Stromal cell of bone marrow (primary cell): ENCODE results near the gene MED17.

Source experiments
- DNase-seq: peaks from one replicate; pipeline ENCODE4 v3.0.0-alpha.2; 2012; ENCODE audit warnings: low read depth

The MED17 gene

DNA sequence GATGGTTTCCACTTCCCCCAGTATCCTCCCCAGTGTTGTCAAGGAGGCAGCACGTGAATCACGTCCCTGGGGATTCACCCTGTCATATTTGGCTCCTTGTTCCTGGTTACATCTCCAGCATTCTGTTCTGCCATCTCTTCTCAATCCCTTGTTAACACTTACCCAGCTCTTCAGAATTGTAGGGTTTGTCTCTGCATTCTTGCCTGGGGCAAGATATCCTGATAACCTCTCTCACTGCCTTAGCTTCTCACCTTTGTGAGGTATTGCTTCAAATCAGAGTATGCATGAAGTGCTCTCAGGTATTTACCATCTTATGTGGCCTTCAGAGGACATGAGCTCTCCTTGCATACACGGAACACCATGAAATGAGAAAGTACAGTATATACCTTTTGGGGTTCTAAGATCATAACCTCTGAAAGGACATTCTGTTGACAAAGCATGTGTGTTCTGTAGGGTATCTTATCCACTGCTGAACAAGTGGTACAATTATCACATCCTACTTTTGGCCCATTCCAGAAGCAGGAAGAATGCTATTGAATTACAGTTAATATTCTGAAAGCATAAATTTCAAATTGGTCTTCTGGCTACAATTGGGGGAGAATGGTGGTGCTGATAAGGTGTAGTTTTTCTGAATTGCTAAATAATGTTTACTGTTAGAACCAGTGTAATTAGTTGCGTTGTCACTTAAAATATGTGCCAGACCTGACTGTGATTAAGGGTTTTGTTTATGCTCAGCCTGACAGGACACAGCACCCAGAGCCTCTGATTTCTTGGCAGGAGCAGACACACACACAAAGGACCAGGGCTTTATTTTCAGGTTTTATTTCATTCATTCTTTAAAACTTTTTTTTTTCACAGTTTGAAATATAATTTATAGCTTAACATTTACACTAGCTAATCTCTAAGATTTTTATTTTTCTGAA is 33.6 kb downstream of the MED17 start:
- DNase-seq: no peak

- no peak for DNase-seq
These were observed 36.0 kb downstream of the MED17 start for GRCh38 chr11:93819966-93820695.

GRCh38 chr11:93820847-93821246 is 36.8 kb downstream of the MED17 start:
- DNase-seq: no peak

GRCh38 chr11:93821617-93822016 is 37.5 kb downstream of the MED17 start:
- DNase-seq: no peak

DNA sequence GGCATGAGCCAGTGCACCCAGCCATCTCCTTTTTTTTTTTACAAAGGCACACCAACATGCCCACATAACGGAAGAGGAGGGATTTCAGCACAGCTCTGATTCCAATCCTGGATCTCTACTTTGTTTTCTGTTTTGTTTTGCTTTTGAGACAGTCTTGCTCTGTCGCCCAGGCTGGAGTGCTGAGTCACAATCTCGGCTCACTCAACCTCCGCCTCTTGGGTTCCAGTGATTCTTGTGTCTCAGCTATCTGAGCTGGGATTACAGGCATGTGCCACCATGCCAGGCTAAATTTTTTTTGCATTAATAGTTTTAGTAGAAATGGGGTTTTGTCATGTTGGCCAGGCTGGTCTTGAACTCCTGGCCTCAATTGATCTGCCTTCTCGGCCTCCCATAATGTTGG is 38.3 kb downstream of the MED17 start:
- DNase-seq: no peak

- DNase-seq: no peak
These were observed 39.1 kb downstream of the MED17 start for GRCh38 chr11:93823210-93823609.

- no peak for DNase-seq
These were observed 43.3 kb downstream of the MED17 start for GRCh38 chr11:93827363-93827762.

DNA sequence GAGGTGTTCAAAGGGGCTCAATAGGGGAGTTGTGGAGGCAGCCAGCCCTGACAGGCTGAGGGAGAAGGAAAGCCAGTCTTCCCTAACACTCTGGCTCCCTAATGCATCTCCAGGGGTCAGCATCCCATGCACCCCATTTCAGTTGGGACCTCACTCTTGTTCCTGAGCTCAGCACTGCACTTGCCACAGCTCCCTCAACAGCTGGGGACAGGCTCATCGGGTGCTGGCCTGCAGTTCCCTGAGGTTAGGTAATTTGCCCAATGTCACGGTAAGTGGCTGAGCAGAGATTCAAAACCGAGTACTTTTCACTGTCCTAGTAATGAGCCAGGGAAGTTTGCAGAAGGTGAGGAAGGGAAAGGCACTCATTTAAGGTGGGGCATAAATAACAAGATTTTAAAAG is 45.5 kb downstream of the MED17 start:
- no peak for DNase-seq

- DNase-seq: no peak
These were observed 47.5 kb downstream of the MED17 start for GRCh38 chr11:93831343-93832127.

DNA sequence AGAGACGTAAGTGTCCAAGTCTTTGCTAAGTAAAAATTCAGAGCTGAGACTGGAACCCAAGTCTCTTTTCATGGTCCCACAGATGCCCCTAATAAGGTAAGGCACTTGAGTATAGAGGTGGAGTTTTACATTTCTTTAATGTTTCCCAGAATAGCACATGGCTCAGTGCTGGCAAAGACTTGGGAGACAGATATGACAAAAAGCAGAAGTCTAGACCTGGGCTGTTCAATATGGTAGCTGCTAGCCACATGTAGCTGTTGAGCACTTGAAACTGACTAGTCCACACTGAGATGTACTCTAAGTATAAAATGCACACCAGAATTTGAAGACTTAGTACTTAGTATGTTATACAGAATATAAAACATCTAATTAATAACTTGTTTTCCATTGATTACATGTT is 48.7 kb downstream of the MED17 start:
- no peak for DNase-seq

DNA sequence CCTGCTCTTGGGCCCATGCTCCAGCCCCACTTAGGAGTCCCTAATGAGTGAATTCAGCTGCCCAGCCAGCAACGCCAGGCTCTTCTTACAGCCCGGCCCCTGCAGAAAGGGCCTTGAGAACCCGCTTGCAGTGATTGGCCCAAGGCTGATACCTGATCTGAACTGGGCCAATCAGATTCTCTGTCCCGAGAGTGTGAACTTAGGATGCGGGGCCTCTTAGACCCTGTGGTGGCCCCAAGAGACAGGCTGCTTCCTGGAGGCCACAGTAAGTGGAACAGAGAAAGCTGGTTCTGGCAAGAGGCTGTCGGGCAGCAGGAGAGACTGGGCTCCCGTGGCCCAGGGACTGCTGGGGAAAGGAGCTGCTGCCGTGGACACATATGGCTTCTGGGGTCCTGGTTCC is 54.9 kb downstream of the MED17 start:
- DNase-seq: no peak

GRCh38 chr11:93840180-93840579 is 56.1 kb downstream of the MED17 start:
- no peak for DNase-seq

DNA sequence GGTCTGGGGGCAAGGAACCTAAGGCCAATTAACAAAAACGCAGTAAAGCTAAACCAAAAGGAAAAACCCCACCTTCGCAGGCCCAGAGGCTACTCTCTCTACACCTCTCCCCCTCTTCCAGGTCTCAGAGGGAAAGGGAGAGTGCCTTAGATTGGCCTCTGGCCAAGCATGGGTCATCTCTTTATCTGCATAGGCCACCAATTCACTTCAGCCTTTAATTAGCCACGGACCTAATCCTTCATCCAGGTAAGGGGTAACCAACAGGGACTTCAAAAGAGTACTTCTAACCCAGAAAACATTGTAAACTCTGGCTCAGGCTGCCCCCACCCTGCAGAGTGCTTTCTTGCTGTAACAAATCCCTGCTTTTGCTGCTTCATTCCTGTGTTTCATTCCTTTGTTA is 56.9 kb downstream of the MED17 start:
- no peak for DNase-seq

- no peak for DNase-seq
These were observed 57.4 kb downstream of the MED17 start for GRCh38 chr11:93841446-93841845.

DNA sequence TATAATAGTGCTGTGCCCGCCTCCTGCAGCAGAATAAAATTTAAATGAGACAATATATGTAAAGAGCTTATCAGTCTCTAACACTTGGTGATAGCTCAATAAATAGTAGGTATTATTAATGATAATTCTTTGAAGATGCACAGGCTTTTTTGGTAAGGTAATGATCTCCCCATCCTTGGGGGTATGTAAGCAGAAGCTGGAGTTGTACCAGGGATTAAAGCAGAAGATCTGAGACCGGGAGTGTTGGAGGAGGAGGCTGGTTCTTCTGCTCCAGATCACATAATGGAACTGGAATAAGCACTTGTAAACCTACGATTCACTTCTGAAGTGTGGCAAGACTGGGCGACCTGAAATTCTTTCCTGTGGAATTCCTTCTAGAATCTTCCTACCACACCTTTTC is 58.0 kb downstream of the MED17 start:
- no peak for DNase-seq

DNA sequence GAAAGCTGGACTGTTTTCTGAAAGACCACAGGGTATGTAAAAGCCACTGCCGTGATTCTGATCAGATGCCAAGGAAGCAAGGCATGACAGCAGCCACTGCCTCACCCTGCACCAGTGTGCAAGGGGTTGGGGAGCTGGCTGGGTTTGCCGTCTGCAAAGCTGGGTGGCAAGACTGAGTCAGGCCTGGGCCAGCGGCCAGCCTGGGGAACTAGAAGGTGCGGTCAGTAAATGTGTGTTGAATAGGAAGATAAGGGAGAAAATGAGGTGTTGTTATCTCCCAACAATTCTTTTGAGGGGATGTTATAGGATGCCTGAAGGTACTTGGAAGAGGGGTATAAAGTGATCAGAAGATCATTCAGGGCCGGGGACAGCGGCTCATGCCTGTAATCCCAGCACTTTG is 58.4 kb downstream of the MED17 start:
- DNase-seq: peak; percentile 45

GRCh38 chr11:93843906-93844305 is 59.8 kb downstream of the MED17 start:
- no peak for DNase-seq

DNA sequence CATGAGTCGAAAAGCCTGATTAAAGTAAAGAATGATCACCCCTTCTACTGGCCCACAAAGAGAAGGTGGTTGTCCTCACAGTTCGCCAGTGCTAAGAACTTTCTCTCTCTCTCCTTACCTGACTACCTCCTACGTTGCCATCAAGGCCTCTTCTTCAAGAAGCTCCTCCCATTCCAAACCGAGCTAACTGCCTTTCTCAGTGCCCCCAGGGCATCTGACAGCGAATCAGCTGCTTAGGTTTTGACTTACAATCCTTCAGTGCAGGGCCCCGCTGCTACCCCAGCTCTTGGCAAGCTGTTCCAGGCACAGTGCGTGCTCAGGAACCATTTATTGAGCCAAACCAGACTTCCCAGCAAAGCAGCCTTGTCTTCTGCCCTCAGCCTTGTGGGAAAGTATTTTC is 60.5 kb downstream of the MED17 start:
- DNase-seq: no peak

DNA sequence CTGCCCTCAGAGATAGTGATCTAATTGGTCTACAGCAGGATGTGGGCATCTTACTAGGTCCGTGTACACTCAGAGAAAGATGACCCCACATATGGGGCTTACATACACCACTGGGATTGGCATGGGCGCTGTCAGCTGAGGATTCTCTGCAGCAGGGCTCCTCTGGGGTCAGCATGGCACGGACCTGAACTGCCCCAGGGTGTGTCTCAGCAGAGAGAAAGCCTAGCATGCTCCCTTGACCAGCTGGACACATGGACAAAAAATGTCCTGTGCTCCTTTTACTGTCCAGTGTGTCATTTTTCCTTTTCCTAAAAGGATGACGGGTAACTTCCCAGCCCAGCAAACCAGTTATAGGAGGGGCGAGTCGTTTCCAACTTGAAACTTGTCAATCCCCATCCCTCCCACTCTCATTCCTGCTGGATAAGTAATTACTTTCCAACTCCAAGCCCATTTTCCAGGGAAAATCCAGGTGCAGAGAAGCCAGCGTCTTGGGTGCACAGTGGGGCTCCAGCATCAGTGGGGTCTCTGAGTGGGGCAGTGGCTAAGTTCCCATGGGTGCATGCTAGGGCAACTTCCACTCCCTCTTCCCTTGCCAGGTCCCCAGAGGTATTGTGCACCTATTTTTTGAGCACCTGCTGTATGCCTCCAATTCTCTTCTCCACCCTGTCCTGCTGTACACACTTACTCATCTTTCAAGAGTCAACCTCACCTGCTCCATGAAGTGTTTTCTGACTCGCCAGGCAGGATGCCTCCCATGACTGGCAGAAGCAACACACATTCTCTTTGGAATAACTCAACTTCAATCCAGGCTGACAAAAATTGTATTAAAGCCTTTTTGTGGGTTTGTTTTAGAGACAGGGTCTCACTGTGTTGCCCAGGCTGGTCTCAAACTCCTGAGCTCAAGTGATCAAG is 61.4 kb downstream of the MED17 start:
- DNase-seq: no peak

- DNase-seq: no peak
These were observed 62.3 kb downstream of the MED17 start for GRCh38 chr11:93846411-93846810.

GRCh38 chr11:93849201-93849600 is 65.1 kb downstream of the MED17 start:
- no peak for DNase-seq
